HT-29 (cell line): ENCODE results near the gene CACNA1H. TPM values are rescaled to one million over a fixed set of nuclear protein-coding genes. Genes with fewer than 3 reads are reported as not detected.
A peak's percentile ranks its signal among the peaks of the same experiment; 100 is the strongest.
"Not testable (repeated sequence)": the region's sequence is repeated elsewhere in the genome, so short reads cannot be mapped to it uniquely, and the experiment has no call there.

ENCODE experiments used
- DNase-seq: peaks from one replicate; pipeline ENCODE4 v3.0.0-alpha.2; 2015; ENCODE audit warnings: low spot score
- total RNA-seq: library from RNA; depleted of rRNA; stranded (reverse); fragments of >200 nt; shearing (Covaris generic); gene quantifications from 2 replicates; pipeline ENCODE4 v1.2.3, GENCODE V29; 2014

CACNA1H gene
- total RNA-seq, 1 experiment from 2014 or later: 0.56 TPM

DNA sequence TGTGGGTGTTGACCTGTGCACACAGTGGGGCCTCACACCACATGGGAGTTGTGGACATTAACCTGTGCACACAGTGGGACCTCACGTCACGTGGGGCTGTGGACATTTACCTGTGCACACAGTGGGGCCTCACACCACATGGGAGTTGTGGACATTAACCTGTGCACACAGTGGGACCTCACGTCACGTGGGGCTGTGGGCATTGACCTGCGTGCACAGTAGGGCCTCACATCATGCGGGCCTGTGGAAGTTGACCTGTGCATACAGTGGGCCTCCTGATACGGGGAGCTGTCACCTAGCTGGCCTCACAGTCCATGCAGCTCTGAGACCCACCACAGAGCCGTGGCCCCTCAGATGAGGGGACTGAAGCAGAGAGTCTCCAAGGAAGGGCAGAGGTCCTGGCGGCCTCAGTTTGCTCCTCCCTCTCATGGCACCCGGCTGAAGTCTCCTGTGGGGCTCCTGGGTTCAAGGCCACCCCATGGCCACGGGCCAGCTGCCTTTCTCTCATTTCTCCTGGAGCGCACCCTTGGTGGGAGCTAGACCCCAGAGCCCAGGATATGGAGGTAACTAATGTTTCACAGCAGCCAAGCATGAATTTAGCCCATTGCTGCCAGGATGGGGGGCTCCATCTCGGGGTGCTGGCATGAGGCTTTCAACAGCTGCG lies 21.0 kb downstream of the CACNA1H start:
- no peak for DNase-seq

DNA sequence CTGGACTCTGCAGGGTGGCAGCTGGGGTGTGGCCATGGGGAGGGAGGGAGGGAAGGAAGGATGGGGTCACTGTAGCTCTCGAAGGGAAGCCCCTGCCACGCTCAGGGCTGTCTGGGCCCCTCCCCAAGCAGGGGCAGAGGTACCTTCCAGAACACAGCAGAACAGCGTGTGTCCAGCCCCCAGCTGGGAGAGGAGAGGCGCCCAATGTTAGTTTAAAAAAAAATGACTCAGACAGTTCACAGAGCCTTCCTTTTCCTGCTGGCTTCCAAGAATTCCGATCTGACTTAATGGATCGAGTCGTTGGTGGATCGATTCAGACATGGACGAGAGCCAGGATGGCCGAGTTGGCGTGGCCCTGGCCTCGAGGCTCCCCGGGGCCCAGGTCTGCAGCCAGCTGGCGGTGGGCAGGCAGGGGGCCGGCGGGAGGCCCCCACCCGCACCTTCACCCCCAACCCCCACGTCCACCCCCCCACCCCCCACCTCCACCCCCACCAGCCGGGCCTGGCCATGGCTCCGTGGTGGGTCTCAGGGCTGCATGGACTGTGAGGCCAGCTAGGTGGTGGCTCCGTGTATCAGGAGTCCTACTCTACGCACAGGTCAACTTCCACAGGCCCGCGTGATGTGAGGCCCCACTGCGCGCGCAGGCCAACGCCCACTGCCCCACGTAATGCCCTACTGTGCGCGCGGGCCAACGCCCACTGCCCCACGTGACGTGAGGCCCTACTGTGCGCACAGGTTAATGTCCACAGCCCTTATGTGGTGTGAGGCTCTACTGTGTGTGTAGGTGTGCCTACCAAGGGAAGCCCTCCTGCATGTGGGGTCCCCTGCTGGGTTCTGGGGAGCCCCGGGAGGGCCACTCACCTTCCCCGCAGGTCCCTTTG lies 21.8 kb downstream of the CACNA1H start:
- DNase-seq: no peak

DNA sequence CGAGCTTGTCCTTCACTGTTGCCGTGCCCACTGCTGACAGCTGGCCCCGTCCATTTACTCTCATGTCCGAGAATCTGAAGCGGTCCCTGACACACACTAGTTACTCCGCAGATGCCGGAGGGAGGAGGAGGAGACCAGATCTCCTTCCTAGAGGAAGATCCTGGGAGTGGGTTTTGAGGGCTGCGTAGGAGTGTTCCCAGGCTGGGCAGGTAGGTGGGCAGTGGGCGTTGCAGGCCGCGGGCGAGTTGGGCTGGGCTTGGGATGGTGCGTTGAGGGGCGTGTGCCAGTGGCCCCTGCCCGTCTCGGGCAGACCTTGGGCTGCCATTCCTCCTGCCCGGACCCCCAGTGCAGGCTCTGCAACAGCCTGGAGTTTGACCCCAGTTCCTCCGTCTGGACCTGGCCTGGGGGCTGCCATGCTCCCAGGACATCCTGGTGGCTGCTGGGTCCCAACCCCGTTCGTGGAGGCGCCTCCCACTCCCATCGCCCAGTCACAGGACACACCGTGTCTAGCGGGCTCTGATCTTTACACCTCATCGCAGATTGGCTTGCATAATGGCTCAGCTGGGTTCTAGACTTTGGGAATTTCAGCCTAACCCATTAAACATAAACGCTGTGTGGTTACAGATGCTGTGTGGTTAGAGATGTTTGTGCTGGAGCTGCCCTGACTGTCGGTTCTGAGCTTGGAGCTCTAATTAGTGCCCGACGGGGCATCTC lies 22.8 kb downstream of the CACNA1H start:
- no peak for DNase-seq

- DNase-seq: no peak
Observed at GRCh38 chr16:1176280-1176897, 23.5 kb downstream of the CACNA1H start.

DNA sequence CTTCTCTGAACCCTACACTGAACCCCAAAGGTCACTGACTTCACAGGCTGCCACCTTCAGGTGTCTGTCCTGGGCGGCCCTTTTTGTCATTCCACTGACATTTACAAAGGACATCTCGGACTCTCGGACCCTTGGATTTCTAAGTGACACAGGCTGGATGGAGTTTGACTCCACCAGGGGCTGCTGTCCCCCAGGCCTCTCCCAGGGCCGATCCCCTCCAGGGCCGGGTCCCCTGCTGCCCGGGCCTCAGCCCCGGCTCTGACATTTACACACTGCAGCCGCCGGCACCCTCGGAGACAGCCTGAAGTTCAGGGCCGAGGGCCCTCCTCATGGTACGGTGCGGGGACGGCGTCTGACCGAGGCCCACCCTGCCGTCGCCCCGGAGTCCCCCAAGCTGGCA lies 24.1 kb downstream of the CACNA1H start:
- DNase-seq: no peak

DNA sequence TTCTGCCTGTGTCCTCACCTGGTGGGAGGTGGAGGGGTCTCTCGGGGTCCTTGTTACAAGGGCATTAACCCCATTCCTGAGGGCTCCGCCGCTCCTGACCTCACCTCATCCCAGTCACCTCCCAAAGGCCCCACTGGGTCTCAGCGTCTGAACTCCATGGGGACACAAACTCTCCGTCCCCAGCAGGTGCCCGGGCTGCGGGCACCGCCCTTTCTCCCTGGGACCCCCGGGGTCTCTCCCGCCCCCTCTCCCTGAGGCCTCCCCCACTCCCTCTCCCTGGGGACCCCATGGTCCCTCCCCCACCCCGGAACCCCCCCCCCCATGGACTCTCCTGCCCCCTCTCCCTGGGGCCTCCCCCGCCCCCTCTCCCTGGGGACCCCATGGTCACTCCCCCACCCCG lies 24.8 kb downstream of the CACNA1H start:
- DNase-seq: no peak

DNA sequence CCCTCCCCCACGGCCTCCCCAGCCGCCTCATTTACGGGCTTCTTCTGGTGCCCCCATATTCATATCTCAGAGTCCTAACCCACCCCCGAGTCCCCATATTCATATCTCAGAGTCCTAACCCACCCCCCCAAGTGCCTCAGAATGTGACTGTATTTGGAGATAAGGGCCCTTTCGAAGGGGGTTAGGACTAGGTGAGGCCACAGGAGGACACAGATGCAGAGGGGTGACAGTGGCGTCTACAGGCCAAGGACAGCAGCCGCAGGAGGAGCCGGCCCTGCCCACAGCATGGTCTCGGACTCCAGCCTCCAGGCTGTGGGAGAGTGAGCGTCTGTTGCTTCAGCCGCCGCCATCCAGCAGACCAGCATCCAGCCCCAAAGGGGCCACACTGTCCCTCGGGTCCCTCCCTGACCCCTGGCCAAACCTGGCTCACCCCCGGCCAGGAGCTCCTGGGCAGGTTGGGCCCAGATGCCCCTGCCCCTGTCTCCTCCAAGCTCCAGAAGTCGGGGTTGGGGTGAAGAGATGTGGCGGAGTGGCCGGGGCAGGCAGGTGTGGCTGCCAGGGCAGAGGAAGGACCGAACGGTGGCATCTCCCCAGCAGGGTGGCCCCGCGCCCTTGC lies 25.5 kb downstream of the CACNA1H start:
- DNase-seq: no peak

GRCh38 chr16:1180549-1181403 lies 27.9 kb downstream of the CACNA1H start:
- DNase-seq: no peak

DNA sequence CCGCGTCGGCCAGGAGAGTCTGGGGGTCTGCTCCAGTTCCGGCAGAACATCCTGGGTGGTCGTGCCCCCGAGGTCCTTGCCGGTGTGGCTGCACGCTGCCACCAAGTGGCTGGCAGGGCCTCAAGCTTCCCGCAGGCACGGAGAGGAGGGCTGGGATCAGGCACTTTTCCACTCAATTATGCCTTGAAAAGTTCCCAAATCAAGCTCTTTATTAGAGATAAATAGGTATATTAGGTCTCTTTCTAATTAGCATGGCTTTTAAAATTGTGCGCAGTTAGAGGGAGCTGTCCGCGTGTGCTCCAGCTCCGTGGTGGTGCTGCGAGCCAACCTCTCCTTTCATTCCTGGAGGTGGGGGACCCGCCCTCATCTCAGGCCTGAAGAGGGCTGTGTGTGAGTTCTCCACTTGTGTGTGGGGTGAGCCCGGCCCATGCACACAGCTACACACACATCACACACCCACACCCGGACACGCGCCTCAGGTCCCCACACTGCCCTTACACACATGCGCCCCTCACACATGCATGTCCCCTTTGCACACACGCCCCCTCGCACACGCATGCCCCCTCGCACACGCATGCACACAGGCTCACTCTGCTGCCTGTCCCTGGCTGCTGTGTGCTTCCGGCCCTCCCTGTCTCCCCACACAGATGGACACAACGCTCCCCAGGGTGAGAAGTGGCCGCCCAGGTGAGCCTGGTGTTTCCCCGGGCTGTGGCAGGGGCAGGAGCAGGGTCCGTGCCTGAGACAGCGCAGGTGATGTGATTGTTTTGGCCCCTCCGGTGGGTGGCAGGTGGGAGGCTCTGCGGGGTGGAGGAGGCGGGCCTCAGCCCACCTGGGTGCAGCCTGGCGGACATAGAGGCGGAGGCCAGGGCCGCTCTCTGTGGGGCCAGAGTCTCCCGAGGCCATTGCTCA lies 28.8 kb downstream of the CACNA1H start:
- DNase-seq: no peak

DNA sequence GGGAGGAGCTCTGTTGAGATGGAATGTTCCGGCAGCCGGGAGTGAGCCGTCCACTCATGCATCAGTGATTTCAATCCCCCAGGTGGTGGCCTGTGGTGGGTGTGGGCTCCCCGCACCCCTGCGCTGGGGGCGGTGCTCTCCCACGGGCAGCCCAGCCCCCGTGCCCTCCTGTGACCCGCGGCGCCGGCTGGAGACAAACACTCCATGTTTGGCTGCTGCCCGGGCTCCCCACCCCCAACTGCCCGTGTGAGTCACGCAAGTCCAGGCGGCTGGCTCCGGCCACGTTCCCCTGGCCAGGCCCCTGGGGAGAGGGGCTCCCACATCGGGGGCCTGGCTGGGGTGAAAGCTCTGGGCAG lies 29.4 kb downstream of the CACNA1H start:
- no peak for DNase-seq

DNA sequence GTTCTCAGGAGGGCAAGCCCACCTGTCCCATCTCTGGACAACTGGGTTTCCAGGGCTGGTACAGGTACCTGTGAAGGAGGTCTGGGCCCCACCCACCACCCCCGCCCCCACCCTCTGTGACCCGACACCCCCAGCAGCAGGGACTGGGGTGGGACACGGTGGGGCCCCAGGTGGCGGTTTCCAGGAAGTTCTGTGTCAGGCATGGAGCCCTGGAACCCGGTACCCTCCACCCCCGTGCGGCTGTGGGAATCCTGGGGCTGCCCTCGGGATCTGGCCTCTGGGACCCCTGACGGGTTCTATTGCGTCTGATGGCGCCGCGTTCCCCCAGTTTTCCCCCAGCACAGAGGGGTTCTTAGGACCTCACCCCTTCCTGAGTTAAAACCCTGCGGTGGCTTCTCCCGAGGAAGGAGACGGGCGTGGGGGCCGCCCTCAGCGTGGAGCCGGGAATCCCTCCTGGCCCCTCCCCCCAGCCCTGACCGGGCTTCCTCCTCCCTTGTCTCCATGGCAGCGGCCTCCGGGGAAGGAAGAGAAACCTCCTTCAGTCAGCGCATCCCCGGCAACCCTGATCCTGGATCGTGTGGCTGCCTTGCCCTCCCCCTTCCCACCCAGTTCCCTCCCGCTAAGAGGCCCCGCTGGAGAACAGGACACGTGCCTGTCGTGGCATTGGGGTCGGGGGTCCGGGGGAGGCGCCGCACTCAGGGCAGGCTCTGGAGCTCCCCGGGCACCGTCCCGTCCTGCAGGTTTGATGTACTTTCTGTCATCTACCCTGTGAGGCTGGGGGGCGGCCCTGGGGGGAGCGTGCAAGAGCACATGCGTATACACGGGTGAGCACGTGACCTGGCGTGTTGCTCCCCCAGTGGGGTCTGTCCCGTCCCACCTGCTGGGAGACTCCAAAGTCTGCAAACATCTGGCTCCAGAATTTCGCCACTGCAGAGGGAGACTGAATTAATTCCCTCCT lies 30.3 kb downstream of the CACNA1H start:
- no peak for DNase-seq

- DNase-seq: no peak
Observed at GRCh38 chr16:1184156-1184868, 31.4 kb downstream of the CACNA1H start.

DNA sequence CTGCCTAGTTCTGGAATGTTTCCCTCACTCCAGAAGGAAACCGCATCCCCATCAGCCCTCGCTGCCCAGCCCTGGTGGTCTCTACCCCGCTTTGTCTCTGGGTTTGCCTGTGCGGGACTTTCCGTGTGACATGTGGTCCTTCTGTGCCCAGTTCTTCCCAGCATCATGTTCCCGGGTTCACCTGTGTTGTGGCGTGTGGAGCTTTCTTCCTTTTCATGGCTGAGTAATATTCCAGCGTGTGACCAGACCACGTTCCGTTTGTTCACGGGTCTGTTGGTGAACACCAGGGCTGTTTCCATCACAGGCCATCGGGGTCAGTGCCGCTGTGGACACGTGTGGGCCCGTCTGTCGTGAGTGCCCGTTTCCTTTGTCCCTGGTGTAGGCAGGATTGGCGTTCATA lies 32.1 kb downstream of the CACNA1H start:
- DNase-seq: no peak

GRCh38 chr16:1185460-1186207 lies 32.7 kb downstream of the CACNA1H start:
- not testable (repeated sequence) for DNase-seq

GRCh38 chr16:1188432-1189189 lies 35.7 kb downstream of the CACNA1H start:
- peak; percentile 62 for DNase-seq

DNA sequence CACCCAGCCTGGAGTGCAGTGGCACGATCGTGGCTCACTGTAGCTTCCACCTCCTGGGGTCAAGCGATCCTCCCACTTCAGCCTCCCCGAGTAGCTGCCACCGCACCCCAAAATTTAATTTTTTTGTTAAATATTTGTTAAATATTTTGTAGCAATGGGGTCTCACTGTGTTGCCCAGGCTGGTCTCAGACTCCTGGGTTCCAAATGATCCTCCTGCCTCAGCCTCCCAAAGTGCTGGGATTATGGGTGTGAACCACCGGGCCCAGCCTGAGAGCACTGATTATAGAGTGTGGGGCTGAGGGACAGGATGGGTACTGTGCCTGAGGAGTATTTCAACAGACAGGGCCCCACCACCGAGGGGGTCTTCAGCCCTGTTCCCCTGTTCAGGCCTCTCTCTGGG lies 36.5 kb downstream of the CACNA1H start:
- DNase-seq: no peak
